Natural killer cell (primary cell): ENCODE measurements around the gene IQGAP3. TPM values are rescaled to one million over a fixed set of nuclear protein-coding genes. Genes with fewer than 3 reads are reported as not detected.

Experiments used
- ATAC-seq, 3 donors: fragments of 150-1000 bp in 2 of 3; fragments of 200-7000 bp in 1 of 3; cut with Tn5 transposase; 1 replicate in 1 of 3; 2 replicates in 2 of 3; pipeline ENCODE4 v1.10.0; 2021; ENCODE audit warnings: mild to moderate bottlenecking in 2 of 3, moderate library complexity in 2 of 3
- DNase-seq, 2 donors: peaks; one replicate each; pipeline versions ENCODE4 v3.0.0 to v3.0.0-alpha.2; 2013 to 2021; ENCODE audit warnings: mixed read lengths in 1 of 2
- H3K27ac ChIP-seq: one replicate; pipeline ENCODE4 v1.5.1; 2013; ENCODE audit warnings: mild to moderate bottlenecking, low read length
- H3K27me3 ChIP-seq: one replicate; pipeline ENCODE4 v1.6.1; 2013; ENCODE audit warnings: low read length; ENCODE audit not compliant: control insufficient read depth, insufficient read depth
- H3K36me3 ChIP-seq: one replicate; pipeline ENCODE4 v1.6.1; 2013; ENCODE audit warnings: low read length; ENCODE audit not compliant: control insufficient read depth, insufficient read depth
- H3K4me1 ChIP-seq: one replicate; pipeline ENCODE4 v1.6.1; 2013; ENCODE audit warnings: low read length; ENCODE audit not compliant: control insufficient read depth, insufficient read depth
- H3K4me3 ChIP-seq: one replicate; pipeline ENCODE4 v1.5.1; 2013; ENCODE audit warnings: low read length
- H3K9me3 ChIP-seq: one replicate; pipeline ENCODE4 v1.6.1; 2013; ENCODE audit warnings: low read length; ENCODE audit not compliant: control insufficient read depth, insufficient read depth
- H3K27ac Mint-ChIP-seq, 2 donors: one replicate each; pipeline ENCODE4 v1.8.0; 2022; ENCODE audit warnings: mild to moderate bottlenecking in 2 of 2, mixed read lengths in 2 of 2, moderate library complexity in 1 of 2
- H3K27me3 Mint-ChIP-seq, 2 donors: one replicate each; pipeline ENCODE4 v1.8.0; 2022; ENCODE audit warnings: low read depth in 2 of 2, mixed read lengths in 2 of 2
- H3K36me3 Mint-ChIP-seq: one replicate; pipeline ENCODE4 v1.8.0; 2022; ENCODE audit warnings: mixed read lengths
- H3K4me1 Mint-ChIP-seq, 2 donors: one replicate each; pipeline ENCODE4 v1.8.0; 2022; ENCODE audit warnings: mixed read lengths in 2 of 2
- H3K4me3 Mint-ChIP-seq: one replicate; pipeline ENCODE4 v1.8.0; 2022; ENCODE audit warnings: mild to moderate bottlenecking, moderate library complexity, mixed read lengths
- H3K9me3 Mint-ChIP-seq, 2 donors: one replicate each; pipeline ENCODE4 v1.8.0; 2022; ENCODE audit warnings: mixed read lengths in 2 of 2
- WGBS: methylation state at CpG from one replicate; pipeline ENCODE4 v1.1.7; 2013; ENCODE audit warnings: missing lambda C conversion rate; ENCODE audit not compliant: insufficient coverage; 5-methylcytosine and 5-hydroxymethylcytosine counted together
- intact Hi-C: fragments of 100-400 bp; cut with micrococcal nuclease; formaldehyde crosslinking; loops from one replicate; pipeline ENCODE4 v1.14.2; 2022
- total RNA-seq, 4 donors: library from RNA; stranded (reverse); fragments of 120-200 nt in 1 of 4; gene quantifications; one replicate each; pipeline versions ENCODE4 v1.2.3 to v1.2.4, GENCODE V29; 2013 to 2022
- TF ChIP-seq, protein P1 (sequence below): fragments of 200-600 bp; IDR thresholded peaks from one replicate; pipeline ENCODE4 v1.8.0; 2022; ENCODE audit warnings: antibody characterized with exemption

Gene IQGAP3
- total RNA-seq, 3 donors from 2014 or later (not counting 1 experiment from before 2014, with no cell fraction given): 0.08 to 0.21 (median 0.14) TPM

DNA sequence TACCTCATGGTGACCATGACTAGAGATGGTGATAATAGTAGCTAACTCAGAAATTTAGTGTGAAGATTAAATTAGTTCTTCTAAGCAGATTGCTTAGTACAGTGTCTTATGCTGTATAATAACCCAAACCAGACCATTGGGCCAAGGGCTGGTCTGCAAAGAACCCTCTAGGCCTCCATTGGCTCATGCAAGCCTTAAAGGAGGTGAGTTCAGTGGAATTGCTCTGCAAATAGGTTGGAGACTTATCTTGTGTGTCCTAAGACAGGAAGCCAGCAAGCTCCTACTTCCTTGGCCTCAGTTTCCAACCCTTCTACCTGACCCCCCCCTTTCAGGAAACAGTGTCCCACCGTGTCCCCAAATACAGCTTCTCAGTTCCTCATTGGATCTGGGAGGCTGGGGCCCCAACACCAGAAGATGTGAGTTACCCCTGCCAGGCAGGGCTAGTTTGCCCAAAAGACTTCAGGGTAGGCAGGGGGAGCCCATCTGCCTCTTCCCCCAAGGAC is 69.9 kb downstream of the IQGAP3 start:
- H3K36me3 Mint-ChIP-seq: no peaks in the 10 kb centered on the region
- Histone ChIP-seq H3K27me3 (no peaks in the 10 kb centered on the region), H3K4me1 (peaks cover 72% of the 10 kb centered on the region), H3K9me3 (no peaks in the 10 kb centered on the region), H3K4me3 (no peak overlapping the region), H3K36me3 (peaks cover under 1% of the 10 kb centered on the region), H3K27ac (peak overlapping the region; percentile 98)
- no peak for ATAC-seq
- 10% methylated on average over 1 of the region's 1 CpG for WGBS
- no peaks in the 10 kb centered on the region for H3K27me3 Mint-ChIP-seq
- H3K4me1 Mint-ChIP-seq: peaks cover 58 to 73% of the 10 kb centered on the region in 2 donors
- TF ChIP-seq, protein P1, sequence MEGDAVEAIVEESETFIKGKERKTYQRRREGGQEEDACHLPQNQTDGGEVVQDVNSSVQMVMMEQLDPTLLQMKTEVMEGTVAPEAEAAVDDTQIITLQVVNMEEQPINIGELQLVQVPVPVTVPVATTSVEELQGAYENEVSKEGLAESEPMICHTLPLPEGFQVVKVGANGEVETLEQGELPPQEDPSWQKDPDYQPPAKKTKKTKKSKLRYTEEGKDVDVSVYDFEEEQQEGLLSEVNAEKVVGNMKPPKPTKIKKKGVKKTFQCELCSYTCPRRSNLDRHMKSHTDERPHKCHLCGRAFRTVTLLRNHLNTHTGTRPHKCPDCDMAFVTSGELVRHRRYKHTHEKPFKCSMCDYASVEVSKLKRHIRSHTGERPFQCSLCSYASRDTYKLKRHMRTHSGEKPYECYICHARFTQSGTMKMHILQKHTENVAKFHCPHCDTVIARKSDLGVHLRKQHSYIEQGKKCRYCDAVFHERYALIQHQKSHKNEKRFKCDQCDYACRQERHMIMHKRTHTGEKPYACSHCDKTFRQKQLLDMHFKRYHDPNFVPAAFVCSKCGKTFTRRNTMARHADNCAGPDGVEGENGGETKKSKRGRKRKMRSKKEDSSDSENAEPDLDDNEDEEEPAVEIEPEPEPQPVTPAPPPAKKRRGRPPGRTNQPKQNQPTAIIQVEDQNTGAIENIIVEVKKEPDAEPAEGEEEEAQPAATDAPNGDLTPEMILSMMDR: no peak
- H3K4me3 Mint-ChIP-seq: peak overlapping the region; percentile 84
- DNase-seq: no peak
- peak overlapping the region; percentile 96 to 99 for H3K27ac Mint-ChIP-seq
- no peaks in the 10 kb centered on the region for H3K9me3 Mint-ChIP-seq
- intact Hi-C loops: loop anchor here (5.0 kb wide), 1 partner anchor 165 kb away; the partner anchor contains the start of genes CCT3 and TSACC

DNA sequence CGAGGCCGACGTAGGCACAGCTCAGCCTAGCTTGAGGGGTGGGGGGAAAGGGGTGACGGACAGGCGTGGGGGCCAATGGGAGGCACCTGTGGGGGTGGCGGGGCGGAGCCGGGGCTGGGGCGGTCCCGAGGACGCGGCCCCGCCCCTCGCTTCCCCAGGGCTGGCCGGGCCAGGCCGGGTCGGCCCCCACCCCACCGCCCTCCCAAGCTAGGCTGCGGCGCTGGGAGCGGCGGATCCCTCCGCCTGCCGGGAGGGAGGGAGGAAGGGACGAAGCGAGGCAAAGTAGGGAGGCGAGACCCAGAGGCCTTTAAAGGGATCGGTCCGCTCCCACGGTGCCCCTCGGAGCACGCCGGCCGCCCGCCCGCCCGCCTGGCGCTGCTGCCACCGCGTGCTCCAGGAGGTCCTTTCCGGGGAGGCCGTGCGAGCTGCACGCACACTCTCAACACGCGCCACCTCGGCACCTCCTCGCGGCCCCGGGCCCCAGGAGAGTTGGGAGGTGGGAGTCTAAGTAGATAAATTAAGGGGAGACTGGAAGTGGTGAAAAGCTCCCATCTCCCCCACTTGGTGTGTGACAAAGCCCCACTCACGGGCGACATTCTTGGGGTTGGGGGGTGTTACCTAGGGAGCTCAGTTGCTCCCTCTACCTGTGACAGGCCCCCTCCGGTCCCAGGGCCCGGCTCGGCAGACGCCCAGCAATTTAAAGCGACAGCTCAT is 71.4 kb downstream of the IQGAP3 start:
- Mint-ChIP-seq H3K9me3 (no peaks in the 10 kb centered on the region), H3K27ac (peak overlapping the region; percentile 96 to 99), H3K27me3 (no peaks in the 10 kb centered on the region), H3K36me3 (no peaks in the 10 kb centered on the region), H3K4me1 (peaks cover 67 to 83% of the 10 kb centered on the region in 2 donors), H3K4me3 (peak overlapping the region; percentile 89)
- H3K27me3 ChIP-seq: no peaks in the 10 kb centered on the region
- H3K27ac ChIP-seq: peak overlapping the region; percentile 98
- H3K4me3 ChIP-seq: peak overlapping the region; percentile 93
- intact Hi-C loops: loop anchor here (1.0 to 5.0 kb wide), 4 partner anchors 20 to 164 kb away; partner anchors contain the start of genes CCT3 and TSACC
- peaks cover 83% of the 10 kb centered on the region for H3K4me1 ChIP-seq
- WGBS: under 1% methylated on average over 48 of the region's 57 CpGs
- DNase-seq (peak; percentile 92 to 97), ATAC-seq (peak; percentile 64 to 87 (median 71))
- peaks cover 3% of the 10 kb centered on the region for H3K36me3 ChIP-seq
- H3K9me3 ChIP-seq: no peaks in the 10 kb centered on the region
- TF ChIP-seq, protein P1: peak; percentile 67

DNA sequence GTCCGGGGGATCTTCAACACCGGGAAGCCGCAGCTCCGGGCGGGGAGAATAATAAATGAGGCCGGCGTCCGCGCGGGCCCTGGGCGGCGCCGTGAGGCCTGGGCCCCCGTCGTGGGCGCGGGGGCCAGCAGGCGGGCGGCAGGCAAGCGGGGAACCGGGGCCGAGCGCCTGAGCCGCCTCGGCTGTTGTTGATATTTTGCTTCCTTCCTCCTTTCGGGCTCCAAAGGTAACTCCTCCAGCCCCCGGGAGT is 71.9 kb downstream of the IQGAP3 start, which contains the start of gene MEF2D:
Gene MEF2D, minus strand, starts transcription at position 233 of the 250 bp plus-strand sequence. CDS start 17,483 bp downstream, outside the sequence.
- H3K36me3 Mint-ChIP-seq: no peaks in the 10 kb centered on the region
- Histone ChIP-seq H3K9me3 (no peaks in the 10 kb centered on the region), H3K27ac (peak within 1 kb of the TSS; percentile 98), H3K4me3 (peak within 1 kb of the TSS; percentile 93), H3K27me3 (no peaks in the 10 kb centered on the region), H3K4me1 (peaks cover 83% of the 10 kb centered on the region), H3K36me3 (peaks cover 3% of the 10 kb centered on the region)
- H3K27me3 Mint-ChIP-seq: no peaks in the 10 kb centered on the region
- peak within 1 kb of the TSS; percentile 89 for H3K4me3 Mint-ChIP-seq
- DNase-seq (no peak), ATAC-seq (no peak)
- H3K9me3 Mint-ChIP-seq: no peaks in the 10 kb centered on the region
- H3K27ac Mint-ChIP-seq: peak within 1 kb of the TSS; percentile 96 to 99
- intact Hi-C loops: loop anchor here (1.0 to 5.0 kb wide), 3 partner anchors 20 to 163 kb away; partner anchors contain the start of genes CCT3 and TSACC
- WGBS: 0% methylated on average over 27 of the region's 27 CpGs
- H3K4me1 Mint-ChIP-seq: peaks cover 67 to 83% of the 10 kb centered on the region in 2 donors
- TF ChIP-seq, protein P1: no peak
